GM18873 (cell line): ENCODE measurements around the gene EFNB3.

Source experiments
- ATAC-seq: cut with Tn5 transposase; IDR thresholded peaks from one replicate; pipeline ENCODE4 v1.9.1; 2021; ENCODE audit warnings: mild to moderate bottlenecking, moderate library complexity, moderate number of reproducible peaks; ENCODE audit not compliant: unreplicated experiment, low FRiP score

The EFNB3 gene

GRCh38 chr17:7697828-7698588, 7.0 kb upstream of the EFNB3 start:
- ATAC-seq, result no peak

GRCh38 chr17:7700510-7700909, 4.5 kb upstream of the EFNB3 start:
- ATAC-seq, result no peak

GRCh38 chr17:7701681-7702080, 3.3 kb upstream of the EFNB3 start:
- no peak for ATAC-seq

- no peak for ATAC-seq
Measured at GRCh38 chr17:7702776-7703175, 2.2 kb upstream of the EFNB3 start.

- no peak for ATAC-seq
Measured at GRCh38 chr17:7703584-7704479, 1.2 kb upstream of the EFNB3 start.

GRCh38 chr17:7705269-7706255, 560 bp downstream of the EFNB3 start:
- ATAC-seq, result no peak

- no peak for ATAC-seq
Measured at GRCh38 chr17:7706631-7707354, 1.8 kb downstream of the EFNB3 start.

GRCh38 chr17:7707446-7707845, 2.4 kb downstream of the EFNB3 start:
- ATAC-seq, result no peak

GRCh38 chr17:7707858-7708750, 3.1 kb downstream of the EFNB3 start:
- ATAC-seq, result no peak

GRCh38 chr17:7709031-7709430, 4.0 kb downstream of the EFNB3 start:
- ATAC-seq, result no peak

- no peak for ATAC-seq
Measured at GRCh38 chr17:7710301-7710700, 5.3 kb downstream of the EFNB3 start.

- no peak for ATAC-seq
Measured at GRCh38 chr17:7711051-7711755, 6.2 kb downstream of the EFNB3 start.

GRCh38 chr17:7712111-7712771, 7.2 kb downstream of the EFNB3 start:
- no peak for ATAC-seq

GRCh38 chr17:7713782-7714181, 8.8 kb downstream of the EFNB3 start:
- ATAC-seq, result no peak

GRCh38 chr17:7714721-7715594, 10.0 kb downstream of the EFNB3 start:
- no peak for ATAC-seq

- ATAC-seq, result no peak
Measured at GRCh38 chr17:7715936-7716886, 11.2 kb downstream of the EFNB3 start.
